Lower leg skin (tissue), 4 donors: Measurements from ENCODE around the gene CCNT1. TPM values are rescaled to one million over a fixed set of nuclear protein-coding genes. Genes with fewer than 3 reads are reported as not detected.
"Not testable (repeated sequence)": the region's sequence is repeated elsewhere in the genome, so short reads cannot be mapped to it uniquely, and the experiment has no call there.

ENCODE experiments used
- DNase-seq, 2 donors: peaks; one replicate each; pipeline ENCODE4 v3.0.0-alpha.2; 2019; ENCODE audit warnings: low spot score in 2 of 2
- H3K4me3 ChIP-seq: fragments of 200-600 bp; sonication (generic); 2 replicates; pipeline ENCODE4 v1.5.1; 2017; ENCODE audit warnings: mild to moderate bottlenecking, low read depth; ENCODE audit not compliant: poor library complexity, severe bottlenecking
- POLR2A ChIP-seq, 2 donors: fragments of 450-650 bp; IDR thresholded peaks; one replicate each; pipeline ENCODE4 v1.6.1; 2016 to 2017; ENCODE audit warnings: antibody characterized with exemption in 2 of 2, mild to moderate bottlenecking in 1 of 2, moderate library complexity in 1 of 2
- WGBS, 2 donors: methylation state at CpG; one replicate each; pipeline ENCODE4 v1.1.5; 2018; 5-methylcytosine and 5-hydroxymethylcytosine counted together
- intact Hi-C: fragments of 100-400 bp; cut with DNase I; formaldehyde crosslinking; loops from one replicate; pipeline ENCODE4 v1.15.0; 2023; ENCODE audit warnings: low total_unique reads
- total RNA-seq, 4 donors: library from RNA; depleted of rRNA; stranded (reverse); fragments of >200 nt; gene quantifications; one replicate each; pipeline ENCODE4 v1.1.0, GENCODE V29; 2016
- TF ChIP-seq, protein P1 (sequence below), 3 donors: fragments of 450-650 bp; IDR thresholded peaks; one replicate each; pipeline ENCODE4 v1.5.1; 2016; ENCODE audit warnings: antibody characterized with exemption in 3 of 3, mild to moderate bottlenecking in 3 of 3, moderate library complexity in 2 of 3

The CCNT1 gene
- total RNA-seq, 4 donors from 2014 or later = 19.3 to 34.9 (median 31.5) TPM

DNA sequence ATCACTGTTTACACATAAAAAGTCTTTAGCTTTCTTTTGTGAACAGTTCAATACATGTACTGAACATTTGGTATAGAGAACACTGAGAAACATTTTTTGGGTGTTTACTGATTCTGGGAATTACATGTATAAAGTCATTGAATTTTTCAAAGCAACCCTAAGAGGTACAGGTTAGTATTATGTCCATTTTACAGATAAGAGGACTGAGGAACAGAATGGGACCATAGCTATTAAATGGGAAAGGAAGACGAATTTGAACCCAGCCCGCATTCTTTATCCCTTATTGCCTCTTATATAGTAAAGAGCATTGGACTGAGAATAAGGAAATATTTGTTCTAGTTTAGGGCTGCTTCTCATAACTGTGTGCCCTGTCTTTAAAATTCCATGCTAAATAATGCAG lies 33.6 kb downstream of the CCNT1 start:
- TF ChIP-seq, protein P1, sequence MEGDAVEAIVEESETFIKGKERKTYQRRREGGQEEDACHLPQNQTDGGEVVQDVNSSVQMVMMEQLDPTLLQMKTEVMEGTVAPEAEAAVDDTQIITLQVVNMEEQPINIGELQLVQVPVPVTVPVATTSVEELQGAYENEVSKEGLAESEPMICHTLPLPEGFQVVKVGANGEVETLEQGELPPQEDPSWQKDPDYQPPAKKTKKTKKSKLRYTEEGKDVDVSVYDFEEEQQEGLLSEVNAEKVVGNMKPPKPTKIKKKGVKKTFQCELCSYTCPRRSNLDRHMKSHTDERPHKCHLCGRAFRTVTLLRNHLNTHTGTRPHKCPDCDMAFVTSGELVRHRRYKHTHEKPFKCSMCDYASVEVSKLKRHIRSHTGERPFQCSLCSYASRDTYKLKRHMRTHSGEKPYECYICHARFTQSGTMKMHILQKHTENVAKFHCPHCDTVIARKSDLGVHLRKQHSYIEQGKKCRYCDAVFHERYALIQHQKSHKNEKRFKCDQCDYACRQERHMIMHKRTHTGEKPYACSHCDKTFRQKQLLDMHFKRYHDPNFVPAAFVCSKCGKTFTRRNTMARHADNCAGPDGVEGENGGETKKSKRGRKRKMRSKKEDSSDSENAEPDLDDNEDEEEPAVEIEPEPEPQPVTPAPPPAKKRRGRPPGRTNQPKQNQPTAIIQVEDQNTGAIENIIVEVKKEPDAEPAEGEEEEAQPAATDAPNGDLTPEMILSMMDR (IDR thresholded peaks at IDR 0.05) = no peak
- TF ChIP-seq POLR2A (IDR thresholded peaks at IDR 0.05) = no peak
- intact Hi-C loops = no loop called here

DNA sequence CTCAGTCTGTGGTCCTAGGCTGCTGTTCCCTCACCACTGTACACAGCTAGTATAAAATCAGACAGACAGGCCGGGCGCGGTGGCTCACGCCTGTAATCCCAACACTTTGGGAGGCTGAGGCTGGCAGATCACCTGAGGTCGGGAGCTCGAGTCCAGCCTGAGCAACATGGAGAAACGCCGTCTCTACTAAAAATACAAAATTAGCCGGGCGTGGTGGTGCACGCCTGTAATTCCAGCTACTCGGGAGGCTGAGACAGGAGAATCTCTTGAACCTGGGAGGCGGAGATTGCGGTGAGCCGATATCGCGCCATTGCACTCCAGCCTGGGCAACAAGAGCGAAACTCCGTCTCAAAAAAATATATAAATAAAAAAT lies 34.0 kb downstream of the CCNT1 start:
- intact Hi-C loops, DNase-seq: not testable (repeated sequence)
- WGBS, 2 donors = 16 to 19% methylated on average over 19 of the region's 19 CpGs
- H3K4me3 ChIP-seq = peak overlapping the region; percentile 62

More for the DNA sequence above, 33.6 kb downstream of the CCNT1 start:
- WGBS, 2 donors = 93 to 95% methylated on average over 2 of the region's 2 CpGs
- DNase-seq = no peak
- no peak overlapping the region for H3K4me3 ChIP-seq

DNA sequence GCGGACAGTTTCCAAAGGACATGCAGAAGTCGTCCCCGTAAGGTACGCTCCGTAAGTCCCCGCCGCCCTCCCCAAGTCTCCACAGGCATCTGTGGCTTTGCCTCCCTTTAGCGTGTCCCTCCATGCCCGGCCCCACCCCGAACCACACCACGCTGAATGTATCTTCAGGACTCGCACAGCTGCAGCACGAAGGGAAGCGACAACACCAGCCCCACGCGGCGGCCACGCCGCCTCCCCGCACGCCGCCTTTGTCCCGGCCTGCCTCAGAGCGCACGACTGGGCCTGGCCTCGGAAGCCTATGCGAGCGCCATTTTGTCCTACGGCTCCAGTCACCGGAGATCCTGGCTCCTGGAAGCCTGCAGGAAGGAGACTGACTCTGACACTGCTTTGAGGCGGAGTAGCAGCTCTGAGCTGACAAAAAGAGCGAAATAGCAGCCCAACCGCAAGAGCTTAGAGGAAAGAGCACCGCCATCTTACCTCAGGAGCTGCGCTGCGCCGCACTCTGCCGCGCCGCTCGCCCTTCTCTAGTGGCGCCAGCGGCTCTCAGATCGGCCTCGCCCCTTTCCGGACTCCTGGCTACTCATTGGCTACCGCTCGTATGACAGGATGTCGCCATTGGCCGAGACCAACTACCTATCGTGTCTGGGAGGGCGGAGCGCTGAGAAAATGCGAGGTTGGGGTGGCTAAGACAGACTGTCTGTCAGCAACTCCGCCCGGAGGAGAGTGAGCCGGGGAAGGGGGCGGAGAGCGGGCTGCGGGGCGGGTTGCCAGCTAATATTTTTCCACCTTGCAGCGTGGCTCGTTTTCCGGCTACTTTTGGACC lies 34.6 kb downstream of the CCNT1 start, which contains the start of gene KANSL2:
KANSL2 (minus strand) TSS at position 529 of the 823 bp plus-strand sequence. CDS start 606 bp downstream, outside the sequence.
- DNase-seq = peak; percentile 99 to 100
- 1% methylated on average over 36 to 48 of the region's 64 CpGs for WGBS, 2 donors
- peak within 1 kb of the TSS; percentile 95 for H3K4me3 ChIP-seq
- intact Hi-C loops = no loop called here
- TF ChIP-seq POLR2A (IDR thresholded peaks at IDR 0.05) = peak in 1 of 2 donors; percentile 94
- TF ChIP-seq, protein P1 (IDR thresholded peaks at IDR 0.05) = no peak

DNA sequence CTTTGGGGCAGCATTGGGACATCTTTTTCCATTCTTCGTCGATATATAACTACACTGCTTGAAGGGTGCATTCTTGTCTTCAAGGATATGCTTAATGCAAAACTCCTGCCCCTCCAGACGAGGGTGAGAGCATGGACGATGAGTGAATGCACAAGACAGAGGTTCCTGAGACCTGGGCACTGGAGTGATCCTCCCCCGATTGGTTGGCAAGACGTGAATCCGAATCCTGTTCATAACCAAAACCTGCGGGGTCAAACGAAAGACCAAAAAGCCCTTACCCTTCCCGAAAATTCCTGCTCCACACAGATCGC lies 35.2 kb downstream of the CCNT1 start:
- intact Hi-C loops = no loop called here
- TF ChIP-seq POLR2A (IDR thresholded peaks at IDR 0.05) = no peak
- TF ChIP-seq, protein P1 (IDR thresholded peaks at IDR 0.05) = no peak
- WGBS, 2 donors = 1 to 2% methylated on average over 11 of the region's 11 CpGs
- H3K4me3 ChIP-seq = peak overlapping the region; percentile 95
- DNase-seq = no peak

DNA sequence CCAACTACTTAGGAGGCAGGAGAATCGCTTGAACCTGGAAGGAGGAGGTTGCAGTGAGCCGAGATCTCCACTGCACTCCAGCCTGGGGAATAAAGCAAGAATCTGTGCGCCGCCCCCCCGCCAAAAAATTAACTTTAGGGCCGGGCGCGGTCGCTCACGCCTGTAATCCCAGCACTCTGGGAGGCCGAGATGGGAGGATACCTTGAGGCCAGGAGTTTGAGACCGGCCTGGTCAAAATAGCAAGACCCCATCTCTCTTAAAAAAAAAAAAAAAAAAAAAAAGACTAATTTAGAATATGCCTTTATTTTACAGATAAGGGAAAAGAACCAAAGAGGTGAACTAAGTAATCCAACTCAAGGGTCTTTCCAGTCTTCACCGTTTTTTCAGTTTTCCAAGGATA lies 35.6 kb downstream of the CCNT1 start:
- intact Hi-C loops = no loop called here
- TF ChIP-seq, protein P1 (IDR thresholded peaks at IDR 0.05) = no peak
- TF ChIP-seq POLR2A (IDR thresholded peaks at IDR 0.05) = no peak
- no peak overlapping the region for H3K4me3 ChIP-seq
- WGBS, 2 donors = 72 to 75% methylated on average over 13 of the region's 13 CpGs
- no peak for DNase-seq

DNA sequence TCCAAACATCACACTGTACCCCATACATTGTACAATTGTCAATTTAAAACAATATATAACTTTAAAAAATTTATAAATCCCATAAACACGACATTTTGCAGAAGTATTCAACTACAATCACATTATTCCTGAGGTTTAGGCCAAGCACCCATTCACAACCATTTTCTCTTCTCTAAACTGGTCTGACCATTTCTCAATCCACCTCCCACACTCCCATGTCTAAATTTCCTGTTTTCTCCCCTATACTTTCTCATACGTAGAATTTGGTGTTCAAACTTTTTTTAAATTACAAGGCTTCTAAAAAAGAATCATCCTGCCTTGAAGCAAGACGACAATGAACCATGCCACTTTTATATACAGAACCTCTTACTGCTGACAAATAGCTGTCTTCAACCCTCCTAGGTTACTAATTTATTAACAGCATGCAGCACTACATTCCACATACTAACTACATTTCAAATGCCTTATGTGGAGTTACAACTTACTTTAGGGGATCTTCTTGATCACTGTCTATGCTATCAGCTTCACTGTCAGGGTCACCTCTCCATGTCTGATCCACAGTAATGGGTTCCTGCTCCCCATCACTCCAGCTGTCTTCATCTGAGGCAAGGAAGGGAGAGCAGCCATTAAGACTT lies 37.8 kb downstream of the CCNT1 start:
- H3K4me3 ChIP-seq = no peak overlapping the region
- no peak for DNase-seq
- intact Hi-C loops = no loop called here
- 50 to 53% methylated on average over 3 of the region's 3 CpGs for WGBS, 2 donors
- TF ChIP-seq, protein P1 (IDR thresholded peaks at IDR 0.05) = no peak
- no peak for TF ChIP-seq POLR2A (IDR thresholded peaks at IDR 0.05)
